ENCODE measurements around the gene ETNK2.

DNA sequence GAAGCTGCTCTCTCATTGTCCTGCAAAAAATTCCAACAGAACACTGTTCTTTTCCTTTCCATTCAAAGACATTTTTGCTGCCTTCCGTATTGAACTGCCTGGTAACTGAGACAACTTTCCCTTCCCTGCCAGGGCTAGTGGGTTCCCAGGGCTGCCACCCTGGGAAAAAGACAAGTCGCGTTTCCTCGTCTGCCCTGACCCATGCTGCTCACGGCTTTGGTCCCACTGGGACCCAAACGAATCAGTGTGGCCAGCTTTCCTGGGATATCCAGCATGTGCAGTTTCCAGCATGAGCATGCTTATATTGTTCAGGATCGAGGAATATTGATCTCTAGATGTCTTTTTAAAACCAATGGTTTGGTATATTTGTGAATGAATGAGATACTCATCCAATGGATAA lies 60.8 kb downstream of the ETNK2 start:
- TF ChIP-seq, protein P1, sequence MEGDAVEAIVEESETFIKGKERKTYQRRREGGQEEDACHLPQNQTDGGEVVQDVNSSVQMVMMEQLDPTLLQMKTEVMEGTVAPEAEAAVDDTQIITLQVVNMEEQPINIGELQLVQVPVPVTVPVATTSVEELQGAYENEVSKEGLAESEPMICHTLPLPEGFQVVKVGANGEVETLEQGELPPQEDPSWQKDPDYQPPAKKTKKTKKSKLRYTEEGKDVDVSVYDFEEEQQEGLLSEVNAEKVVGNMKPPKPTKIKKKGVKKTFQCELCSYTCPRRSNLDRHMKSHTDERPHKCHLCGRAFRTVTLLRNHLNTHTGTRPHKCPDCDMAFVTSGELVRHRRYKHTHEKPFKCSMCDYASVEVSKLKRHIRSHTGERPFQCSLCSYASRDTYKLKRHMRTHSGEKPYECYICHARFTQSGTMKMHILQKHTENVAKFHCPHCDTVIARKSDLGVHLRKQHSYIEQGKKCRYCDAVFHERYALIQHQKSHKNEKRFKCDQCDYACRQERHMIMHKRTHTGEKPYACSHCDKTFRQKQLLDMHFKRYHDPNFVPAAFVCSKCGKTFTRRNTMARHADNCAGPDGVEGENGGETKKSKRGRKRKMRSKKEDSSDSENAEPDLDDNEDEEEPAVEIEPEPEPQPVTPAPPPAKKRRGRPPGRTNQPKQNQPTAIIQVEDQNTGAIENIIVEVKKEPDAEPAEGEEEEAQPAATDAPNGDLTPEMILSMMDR (conservative IDR thresholded peaks at IDR 0.05; ENCODE audit: low read length) = no peak
- TF ChIP-seq EZH2phosphoT487 (IDR thresholded peaks at IDR 0.05; ENCODE audit: borderline replicate concordance, low read depth, low read length) = no peak

All from OCI-LY7 (cell line).